Measurements from ENCODE around the gene PMAIP1. TPM values are rescaled to one million over a fixed set of nuclear protein-coding genes. Genes with fewer than 3 reads are reported as not detected.

PMAIP1 gene
- total RNA-seq, 6 experiments from 2014 or later, result 4.6 to 10.1 (median 5.9) TPM

DNA sequence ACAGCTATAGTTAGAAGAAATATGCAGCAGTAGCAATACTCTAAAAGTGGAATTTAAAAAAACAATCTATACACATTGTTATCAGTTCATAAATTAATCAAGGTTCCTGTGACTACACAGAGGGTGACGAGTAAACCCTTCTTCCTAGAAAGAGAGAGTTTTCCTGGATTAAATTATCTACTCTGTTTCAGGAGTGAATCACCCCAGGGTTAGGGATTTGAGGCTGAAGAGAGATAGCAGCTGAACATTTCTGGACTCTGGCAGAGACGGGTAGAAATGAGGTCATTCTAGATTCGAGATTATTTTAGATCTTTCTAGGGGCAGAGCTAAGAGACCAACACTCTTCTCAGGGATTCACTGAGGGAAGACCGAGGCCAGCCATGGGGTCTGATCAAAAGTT lies 38.8 kb upstream of the PMAIP1 start:
- TF ChIP-seq, protein P1, sequence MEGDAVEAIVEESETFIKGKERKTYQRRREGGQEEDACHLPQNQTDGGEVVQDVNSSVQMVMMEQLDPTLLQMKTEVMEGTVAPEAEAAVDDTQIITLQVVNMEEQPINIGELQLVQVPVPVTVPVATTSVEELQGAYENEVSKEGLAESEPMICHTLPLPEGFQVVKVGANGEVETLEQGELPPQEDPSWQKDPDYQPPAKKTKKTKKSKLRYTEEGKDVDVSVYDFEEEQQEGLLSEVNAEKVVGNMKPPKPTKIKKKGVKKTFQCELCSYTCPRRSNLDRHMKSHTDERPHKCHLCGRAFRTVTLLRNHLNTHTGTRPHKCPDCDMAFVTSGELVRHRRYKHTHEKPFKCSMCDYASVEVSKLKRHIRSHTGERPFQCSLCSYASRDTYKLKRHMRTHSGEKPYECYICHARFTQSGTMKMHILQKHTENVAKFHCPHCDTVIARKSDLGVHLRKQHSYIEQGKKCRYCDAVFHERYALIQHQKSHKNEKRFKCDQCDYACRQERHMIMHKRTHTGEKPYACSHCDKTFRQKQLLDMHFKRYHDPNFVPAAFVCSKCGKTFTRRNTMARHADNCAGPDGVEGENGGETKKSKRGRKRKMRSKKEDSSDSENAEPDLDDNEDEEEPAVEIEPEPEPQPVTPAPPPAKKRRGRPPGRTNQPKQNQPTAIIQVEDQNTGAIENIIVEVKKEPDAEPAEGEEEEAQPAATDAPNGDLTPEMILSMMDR (IDR thresholded peaks at IDR 0.05), result no peak
- Mint-ChIP-seq H3K4me1 (ENCODE audit: low read depth) (peaks cover 10% of the 10 kb centered on the region), H3K27ac (no peak overlapping the region), H3K36me3 (ENCODE audit: low read depth) (no peaks in the 10 kb centered on the region), H3K4me3 (no peak overlapping the region), H3K9me3 (no peaks in the 10 kb centered on the region), H3K27me3 (ENCODE audit: insufficient read depth) (peaks cover under 1% of the 10 kb centered on the region)
- DNase-seq, result peak; percentile 17

DNA sequence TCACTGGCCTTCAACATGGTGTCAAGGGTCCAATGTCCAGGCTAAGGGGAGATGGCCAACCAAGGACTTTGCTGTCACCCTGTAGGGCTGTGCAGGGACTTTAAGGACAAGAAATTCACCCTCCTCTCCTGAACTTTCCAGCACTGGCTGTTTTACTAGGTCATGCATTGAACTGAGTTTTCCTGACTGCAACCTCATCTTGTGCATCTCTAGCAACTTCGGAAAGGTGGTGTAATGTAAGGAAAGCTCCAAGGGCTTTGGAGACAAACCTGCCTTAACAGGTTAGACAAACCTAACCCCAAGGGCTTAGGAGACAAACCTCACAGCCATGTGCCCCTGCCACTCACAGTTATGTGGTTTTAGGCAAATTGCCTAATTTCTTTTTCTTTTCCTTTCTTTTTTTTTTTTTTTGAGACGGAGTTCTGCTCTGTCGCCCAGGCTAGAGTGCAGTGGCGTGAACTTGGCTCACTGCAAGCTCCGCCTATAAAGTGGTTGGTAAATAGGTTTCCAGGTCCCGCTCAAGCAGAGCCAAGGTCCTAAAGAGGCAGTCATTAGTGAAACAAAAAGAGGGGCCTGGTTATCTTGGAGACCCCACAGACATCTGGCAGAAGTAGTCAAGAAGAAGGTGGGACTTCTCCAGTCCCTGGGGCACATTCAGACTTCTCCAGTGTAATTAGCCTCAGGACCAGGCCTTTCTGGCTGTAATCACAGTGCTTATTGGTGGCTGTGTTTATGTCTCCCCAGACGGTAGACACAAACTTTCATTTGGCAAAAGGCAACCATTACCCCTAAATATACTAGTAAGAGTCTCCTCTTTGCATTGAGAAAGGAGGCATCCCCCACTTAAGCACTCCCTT lies 37.6 kb upstream of the PMAIP1 start:
- no peak overlapping the region for H3K4me3 Mint-ChIP-seq
- no peak for DNase-seq
- H3K9me3 Mint-ChIP-seq, result no peaks in the 10 kb centered on the region
- TF ChIP-seq, protein P1 (IDR thresholded peaks at IDR 0.05), result no peak
- H3K4me1 Mint-ChIP-seq (ENCODE audit: low read depth), result peaks cover 10% of the 10 kb centered on the region
- H3K27ac Mint-ChIP-seq, result no peak overlapping the region
- no peaks in the 10 kb centered on the region; the same call in none of the 2 replicates for H3K27me3 Mint-ChIP-seq (ENCODE audit: insufficient read depth)
- H3K36me3 Mint-ChIP-seq (ENCODE audit: low read depth), result no peaks in the 10 kb centered on the region

DNA sequence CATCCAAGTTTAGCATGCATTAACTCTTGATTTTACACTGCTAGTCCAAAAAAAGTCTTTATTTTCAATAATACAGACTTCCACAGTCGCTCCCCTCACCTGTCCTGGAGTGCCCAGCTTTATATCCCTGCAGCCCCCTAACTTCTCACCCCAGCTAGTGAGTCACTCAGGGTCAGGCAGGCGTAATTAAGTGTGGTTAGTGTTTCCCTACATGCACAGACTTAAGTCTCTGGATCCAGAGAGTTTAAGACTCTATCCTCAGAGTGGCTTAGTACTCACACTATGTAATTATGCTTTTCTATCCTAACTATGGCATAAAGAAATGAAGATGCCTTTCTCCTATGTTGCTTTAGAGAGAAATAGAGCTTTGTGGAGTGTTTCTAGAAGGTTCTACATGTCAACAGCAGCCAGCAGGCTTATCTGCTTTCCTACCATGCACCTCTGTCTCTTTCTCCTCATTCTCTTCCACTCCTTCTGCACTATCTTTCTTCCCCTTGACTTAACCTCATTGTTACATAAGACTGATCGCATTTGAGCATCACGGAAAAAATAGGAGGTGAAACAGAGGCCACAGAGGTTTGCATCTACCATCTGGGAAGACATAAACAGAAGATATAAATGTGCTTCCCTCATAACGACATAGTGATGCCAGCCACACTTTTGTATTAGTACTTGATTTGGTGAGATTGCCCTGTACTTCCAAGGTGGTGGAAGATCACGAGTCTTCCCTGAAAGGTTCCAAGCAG lies 34.4 kb upstream of the PMAIP1 start:
- TF ChIP-seq, protein P1 (IDR thresholded peaks at IDR 0.05), result no peak
- DNase-seq, result no peak
- no peaks in the 10 kb centered on the region for H3K9me3 Mint-ChIP-seq
- no peaks in the 10 kb centered on the region; the same call in 1 of the 2 replicates for H3K27me3 Mint-ChIP-seq (ENCODE audit: insufficient read depth)
- H3K4me1 Mint-ChIP-seq (ENCODE audit: low read depth), result peaks cover 12% of the 10 kb centered on the region
- no peak overlapping the region for H3K4me3 Mint-ChIP-seq
- H3K27ac Mint-ChIP-seq, result no peak overlapping the region
- H3K36me3 Mint-ChIP-seq (ENCODE audit: low read depth), result no peaks in the 10 kb centered on the region

DNA sequence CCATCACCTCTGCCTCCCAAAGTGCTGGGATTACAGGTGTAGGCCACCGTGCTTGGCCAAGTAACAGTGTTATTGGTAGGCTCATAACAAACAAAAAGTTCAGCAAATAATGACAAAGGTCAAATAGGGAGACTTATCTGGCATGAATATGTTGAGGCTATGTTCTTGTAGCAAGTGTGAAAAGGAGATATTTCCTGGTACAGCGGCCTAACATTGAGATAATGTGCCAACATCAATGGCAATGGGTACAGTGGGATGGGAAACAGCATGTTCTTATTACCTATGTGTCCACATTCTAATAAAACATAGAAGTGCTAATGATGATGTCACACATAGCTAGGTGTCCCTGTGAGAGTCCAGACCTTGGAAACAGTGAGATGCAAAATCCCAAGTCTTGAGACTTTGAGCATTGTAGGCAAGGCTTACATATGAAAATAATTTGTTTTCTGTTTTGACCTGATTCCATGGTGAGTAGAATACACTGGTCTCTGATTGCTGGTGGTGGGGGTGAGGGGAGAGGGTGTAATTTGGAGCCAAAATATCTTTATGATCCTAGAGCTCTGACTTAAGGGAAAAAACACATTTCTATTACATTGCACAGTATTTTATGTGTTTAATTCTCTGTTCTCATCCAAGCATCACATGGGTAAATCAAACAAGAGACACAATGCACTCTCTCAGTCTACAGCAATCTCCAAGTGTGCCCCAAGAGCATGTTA lies 33.1 kb upstream of the PMAIP1 start:
- DNase-seq, result no peak
- peaks cover 15% of the 10 kb centered on the region for H3K4me1 Mint-ChIP-seq (ENCODE audit: low read depth)
- no peak overlapping the region for H3K27ac Mint-ChIP-seq
- H3K9me3 Mint-ChIP-seq, result no peaks in the 10 kb centered on the region
- TF ChIP-seq, protein P1 (IDR thresholded peaks at IDR 0.05), result no peak
- no peaks in the 10 kb centered on the region for H3K36me3 Mint-ChIP-seq (ENCODE audit: low read depth)
- H3K4me3 Mint-ChIP-seq, result no peak overlapping the region
- H3K27me3 Mint-ChIP-seq (ENCODE audit: insufficient read depth), result no peaks in the 10 kb centered on the region; the same call in 1 of the 2 replicates

DNA sequence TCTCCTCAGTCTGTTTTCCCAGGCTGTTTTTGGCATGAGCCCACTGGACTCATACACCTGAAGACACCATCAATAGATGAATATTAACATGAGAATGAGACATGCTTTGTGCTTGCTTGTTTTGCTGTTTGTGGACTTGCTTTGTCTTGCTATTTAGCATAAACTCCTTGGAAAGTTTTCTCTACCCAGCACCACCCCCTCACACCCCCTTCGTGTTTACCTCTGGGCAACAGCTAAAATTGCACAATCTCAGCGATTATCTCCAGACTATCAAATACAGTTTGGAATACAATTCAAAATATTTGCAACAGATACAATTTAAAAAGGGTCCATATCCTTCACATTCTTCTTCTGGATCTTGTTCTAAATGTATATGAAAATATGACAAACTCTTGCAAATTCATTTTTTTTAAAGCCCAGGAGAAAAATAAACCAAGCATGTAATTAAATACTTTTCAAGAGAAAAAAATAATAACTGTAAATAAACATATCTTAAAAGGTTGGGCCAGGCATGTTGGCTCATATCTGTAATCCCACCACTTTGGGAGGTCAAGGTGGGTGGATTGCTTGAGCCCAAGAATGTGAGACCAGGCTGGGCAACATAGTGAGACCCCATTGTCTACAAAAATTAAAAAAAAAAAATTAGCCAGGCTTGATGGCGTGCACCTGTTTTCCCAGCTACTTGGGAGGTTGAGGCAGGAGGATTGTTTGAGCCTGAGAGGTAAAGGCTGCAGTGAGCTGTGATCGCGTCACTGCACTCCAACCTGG lies 32.3 kb upstream of the PMAIP1 start:
- DNase-seq, result no peak

More for the DNA sequence above, 32.3 kb upstream of the PMAIP1 start:
- Mint-ChIP-seq H3K4me3 (no peak overlapping the region), H3K9me3 (no peaks in the 10 kb centered on the region), H3K27me3 (ENCODE audit: insufficient read depth) (no peaks in the 10 kb centered on the region; the same call in 1 of the 2 replicates), H3K36me3 (ENCODE audit: low read depth) (no peaks in the 10 kb centered on the region), H3K27ac (no peak overlapping the region), H3K4me1 (ENCODE audit: low read depth) (peaks cover 23% of the 10 kb centered on the region)
- TF ChIP-seq, protein P1 (IDR thresholded peaks at IDR 0.05), result no peak
